Parathyroid adenoma (tissue), 2 donors: ENCODE results near the gene GIPC1.

ENCODE experiments used
- H2AFZ ChIP-seq: fragments of 300-600 bp; sonication (generic); one replicate; pipeline ENCODE4 v1.7.0; 2017; ENCODE audit warnings: antibody characterized with exemption, mild to moderate bottlenecking
- H3K27ac ChIP-seq: fragments of 300-600 bp; sonication (generic); one replicate; pipeline ENCODE4 v1.7.0; 2017
- H3K27me3 ChIP-seq: fragments of 300-600 bp; sonication (generic); one replicate; pipeline ENCODE4 v1.7.0; 2017; ENCODE audit warnings: low read length; ENCODE audit not compliant: control insufficient read depth, insufficient read depth
- H3K36me3 ChIP-seq: fragments of 300-600 bp; sonication (generic); one replicate; pipeline ENCODE4 v1.7.0; 2017; ENCODE audit warnings: low read length; ENCODE audit not compliant: control insufficient read depth, insufficient read depth
- H3K4me1 ChIP-seq: fragments of 300-600 bp; sonication (generic); one replicate; pipeline ENCODE4 v1.7.0; 2017; ENCODE audit warnings: control low read depth
- H3K4me2 ChIP-seq: fragments of 300-600 bp; sonication (generic); one replicate; pipeline ENCODE4 v1.7.0; 2017; ENCODE audit warnings: low read length
- H3K4me3 ChIP-seq: fragments of 300-600 bp; sonication (generic); one replicate; pipeline ENCODE4 v1.7.0; 2017; ENCODE audit warnings: low read depth, low read length
- H3K79me2 ChIP-seq: fragments of 300-600 bp; sonication (generic); one replicate; pipeline ENCODE4 v1.7.0; 2017; ENCODE audit warnings: control low read depth
- H3K9ac ChIP-seq: fragments of 300-600 bp; sonication (generic); one replicate; pipeline ENCODE4 v1.7.0; 2017; ENCODE audit warnings: mild to moderate bottlenecking
- H3K9me3 ChIP-seq: fragments of 300-600 bp; sonication (generic); one replicate; pipeline ENCODE4 v1.7.0; 2017; ENCODE audit warnings: low read length; ENCODE audit not compliant: control insufficient read depth
- CTCF ChIP-seq: fragments of 300-600 bp; sonication (generic); IDR thresholded peaks from one replicate; pipeline ENCODE4 v1.7.0; 2017; ENCODE audit warnings: antibody characterized with exemption, mild to moderate bottlenecking
- donor health status: primary hyperparathyroidism.

GIPC1 gene

DNA sequence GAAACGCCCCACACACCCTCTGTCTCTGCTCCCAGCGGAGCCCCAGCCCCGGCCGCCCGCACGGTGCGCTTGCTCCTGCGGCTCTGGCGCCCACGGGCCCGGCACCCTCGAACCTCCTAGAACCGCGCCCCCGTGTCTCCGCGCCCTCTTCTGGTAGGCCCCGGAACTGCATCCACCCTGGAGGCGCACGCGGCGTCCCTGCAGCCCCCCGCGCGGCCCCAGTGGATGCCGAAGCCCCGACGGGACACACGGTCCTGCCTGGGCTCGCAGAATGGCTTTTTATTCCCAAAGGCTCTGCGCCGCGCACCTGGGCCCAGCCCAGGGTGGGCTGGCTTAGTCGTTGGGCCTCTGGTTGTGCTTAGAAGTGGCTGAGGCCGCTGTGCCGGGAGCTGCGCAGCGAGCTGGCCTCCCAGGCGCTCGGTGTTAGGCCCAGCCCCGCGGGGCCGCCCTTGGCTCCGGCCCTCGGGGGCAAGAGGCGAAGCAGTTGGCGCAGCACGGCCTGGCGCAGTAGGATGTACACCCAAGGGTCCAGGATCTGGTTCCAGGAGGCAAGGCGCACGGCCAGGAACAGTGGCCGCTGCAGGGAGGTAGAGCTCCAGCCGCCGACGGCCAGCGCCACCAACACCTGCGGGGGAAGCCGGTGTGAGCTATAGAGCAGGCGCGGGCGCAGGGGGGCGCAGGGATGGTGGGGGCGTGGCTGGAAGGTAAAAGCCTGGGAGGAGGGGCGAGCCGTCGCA is 23.6 kb downstream of the GIPC1 start:
- no peaks in the 10 kb centered on the region for H3K36me3 ChIP-seq
- H3K27ac ChIP-seq: no peak overlapping the region
- H3K4me3 ChIP-seq: peak overlapping the region; percentile 6
- H3K79me2 ChIP-seq: no peaks in the 10 kb centered on the region
- TF ChIP-seq CTCF: peak; percentile 95
- peaks cover 11% of the 10 kb centered on the region for H3K4me1 ChIP-seq
- H3K27me3 ChIP-seq: no peaks in the 10 kb centered on the region
- H3K9me3 ChIP-seq: no peaks in the 10 kb centered on the region
- peak overlapping the region; percentile 73 for H3K4me2 ChIP-seq
- no peak overlapping the region for H3K9ac ChIP-seq
- peak overlapping the region; percentile 59 for H2AFZ ChIP-seq

- no peaks in the 10 kb centered on the region for H3K36me3 ChIP-seq
- TF ChIP-seq CTCF: no peak
- no peaks in the 10 kb centered on the region for H3K79me2 ChIP-seq
- H3K9ac ChIP-seq: no peak overlapping the region
- H3K27me3 ChIP-seq: no peaks in the 10 kb centered on the region
- H2AFZ ChIP-seq: peak overlapping the region; percentile 59
- no peak overlapping the region for H3K27ac ChIP-seq
- H3K4me1 ChIP-seq: peaks cover 11% of the 10 kb centered on the region
- no peak overlapping the region for H3K4me3 ChIP-seq
- H3K9me3 ChIP-seq: no peaks in the 10 kb centered on the region
- H3K4me2 ChIP-seq: peak overlapping the region; percentile 73
These were observed 24.3 kb downstream of the GIPC1 start for GRCh38 chr19:14471436-14472187.

GRCh38 chr19:14470031-14470876 is 25.7 kb downstream of the GIPC1 start:
- Histone ChIP-seq H2AFZ (no peak overlapping the region), H3K4me2 (no peak overlapping the region), H3K27me3 (no peaks in the 10 kb centered on the region), H3K79me2 (no peaks in the 10 kb centered on the region), H3K4me3 (no peak overlapping the region), H3K36me3 (no peaks in the 10 kb centered on the region), H3K9me3 (no peaks in the 10 kb centered on the region), H3K27ac (no peak overlapping the region), H3K4me1 (peaks cover 9% of the 10 kb centered on the region), H3K9ac (no peak overlapping the region)
- no peak for TF ChIP-seq CTCF

DNA sequence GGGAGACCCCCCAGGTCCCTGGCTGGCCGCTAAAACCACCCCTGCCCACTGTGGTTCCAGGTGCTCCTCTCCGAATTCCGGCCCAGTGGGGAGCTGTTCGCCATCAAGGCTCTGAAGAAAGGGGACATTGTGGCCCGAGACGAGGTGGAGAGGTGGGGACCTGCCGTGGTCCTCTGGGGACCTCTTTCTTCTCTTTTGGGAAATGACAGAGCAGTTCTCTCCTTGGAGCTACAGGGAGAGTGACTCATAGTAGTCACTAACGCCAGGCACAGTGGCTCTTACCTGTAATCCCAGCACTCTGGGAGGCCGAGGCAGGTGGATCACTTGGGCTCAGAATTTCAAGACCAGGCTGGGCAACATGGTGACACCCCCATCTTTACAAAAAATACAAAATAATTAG is 28.1 kb downstream of the GIPC1 start:
- Histone ChIP-seq H3K27me3 (no peaks in the 10 kb centered on the region), H3K9ac (no peak overlapping the region), H3K9me3 (no peaks in the 10 kb centered on the region), H3K27ac (no peak overlapping the region), H3K4me2 (no peak overlapping the region), H3K79me2 (no peaks in the 10 kb centered on the region), H3K4me3 (no peak overlapping the region), H2AFZ (no peak overlapping the region), H3K4me1 (peaks cover 4% of the 10 kb centered on the region), H3K36me3 (no peaks in the 10 kb centered on the region)
- TF ChIP-seq CTCF: no peak
